ENCODE measurements around the gene PPP1R15A.
A peak's percentile ranks its signal among the peaks of the same experiment; 100 is the strongest.
"Not testable (repeated sequence)": the region's sequence is repeated elsewhere in the genome, so short reads cannot be mapped to it uniquely, and the experiment has no call there.

Gene PPP1R15A

DNA sequence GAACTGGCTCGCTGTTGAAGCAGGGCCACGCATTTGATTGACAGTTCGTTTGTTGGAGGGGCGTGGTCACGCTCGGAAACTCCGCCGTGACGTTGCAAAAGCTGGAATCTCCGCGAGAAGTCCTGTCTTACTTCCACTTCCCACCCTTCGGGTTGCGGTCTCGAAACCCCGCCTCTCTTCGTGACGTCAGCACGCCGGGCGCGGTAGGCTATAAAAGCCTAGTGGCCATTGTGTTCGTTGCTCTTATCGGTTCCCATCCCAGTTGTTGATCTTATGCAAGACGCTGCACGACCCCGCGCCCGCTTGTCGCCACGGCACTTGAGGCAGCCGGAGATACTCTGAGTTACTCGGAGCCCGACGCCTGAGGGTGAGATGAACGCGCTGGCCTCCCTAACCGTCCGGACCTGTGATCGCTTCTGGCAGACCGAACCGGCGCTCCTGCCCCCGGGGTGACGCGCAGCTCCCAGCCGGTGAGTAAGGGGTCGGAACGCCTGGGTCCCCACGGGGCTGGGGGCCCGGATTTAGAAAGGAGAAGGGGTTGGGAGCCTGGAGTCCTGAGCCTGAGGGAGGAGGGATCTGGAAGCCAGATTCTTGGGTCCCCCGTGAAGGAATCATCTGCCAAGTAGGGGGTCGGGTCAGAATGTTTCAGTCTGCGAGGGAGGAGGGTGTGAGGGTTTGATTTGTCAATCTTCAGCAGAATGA is at the start of gene PPP1R15A:
PPP1R15A (plus strand) TSS at position 240 of the 702 bp plus-strand sequence. CDS start 813 bp downstream, outside the sequence.
- peak; percentile 97 to 99 for DNase-seq (ENCODE audit: low read depth in 2 of 2)

DNA sequence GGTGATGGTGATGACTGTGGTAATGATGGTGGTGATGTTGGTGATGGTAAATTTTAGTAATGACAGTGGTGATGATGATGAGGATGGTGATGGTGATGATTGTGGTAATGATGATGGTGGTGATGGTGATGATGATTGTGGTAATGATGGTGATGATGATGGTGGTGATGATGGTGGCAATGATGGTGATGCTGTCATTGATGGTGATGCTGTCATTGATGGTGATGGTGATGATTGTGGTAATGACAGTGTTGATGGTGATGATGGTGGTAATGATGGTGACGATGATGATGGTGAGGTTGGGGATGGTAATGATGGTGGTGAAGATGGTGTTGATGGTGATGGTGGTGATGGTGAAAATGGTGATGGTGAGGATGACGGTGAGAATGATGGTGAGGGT is 49.7 kb upstream of the PPP1R15A start:
- DNase-seq (ENCODE audit: low read depth in 2 of 2): no peak

DNA sequence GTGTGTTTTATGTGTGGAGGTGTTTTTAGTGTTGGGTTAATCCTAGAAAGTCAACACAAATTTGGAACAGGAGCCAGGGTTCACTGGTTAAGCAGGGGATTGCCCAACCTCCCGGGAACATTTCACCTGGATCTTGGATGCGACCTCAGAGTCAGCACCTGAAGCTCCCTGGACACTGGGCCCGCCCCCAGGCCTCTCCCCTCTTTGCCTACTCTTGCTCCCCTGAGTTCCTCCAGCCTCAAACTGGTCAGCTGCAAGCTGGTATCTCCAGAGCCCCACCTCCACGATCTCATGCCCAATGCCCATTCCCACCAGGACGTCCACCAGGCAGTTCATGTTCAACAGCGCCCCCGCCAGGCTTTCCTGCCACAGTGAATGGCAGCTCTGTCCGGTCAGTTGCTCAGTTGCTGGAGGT is 45.6 kb upstream of the PPP1R15A start:
- DNase-seq (ENCODE audit: low read depth in 2 of 2): no peak

DNA sequence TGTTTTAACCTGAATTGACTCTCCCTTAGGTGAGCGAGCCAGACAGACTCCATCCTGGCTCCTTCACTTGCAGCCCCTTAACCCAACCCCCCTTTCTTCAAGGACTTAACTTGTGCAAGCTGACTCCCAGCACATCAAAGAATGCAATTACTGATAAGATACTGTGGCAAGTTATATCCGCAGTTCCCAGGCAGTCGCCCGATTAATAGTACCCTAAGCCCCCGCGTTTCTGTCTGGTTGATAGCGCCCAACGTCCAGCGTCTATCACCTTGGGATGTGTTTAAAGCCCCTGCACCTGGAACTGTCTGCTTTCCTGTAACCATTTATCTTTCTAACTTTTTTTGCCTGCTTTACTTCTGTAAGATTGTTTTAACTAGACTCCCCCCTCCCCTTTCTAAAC is 42.1 kb upstream of the PPP1R15A start:
- no peak for DNase-seq (ENCODE audit: low read depth in 2 of 2)

DNA sequence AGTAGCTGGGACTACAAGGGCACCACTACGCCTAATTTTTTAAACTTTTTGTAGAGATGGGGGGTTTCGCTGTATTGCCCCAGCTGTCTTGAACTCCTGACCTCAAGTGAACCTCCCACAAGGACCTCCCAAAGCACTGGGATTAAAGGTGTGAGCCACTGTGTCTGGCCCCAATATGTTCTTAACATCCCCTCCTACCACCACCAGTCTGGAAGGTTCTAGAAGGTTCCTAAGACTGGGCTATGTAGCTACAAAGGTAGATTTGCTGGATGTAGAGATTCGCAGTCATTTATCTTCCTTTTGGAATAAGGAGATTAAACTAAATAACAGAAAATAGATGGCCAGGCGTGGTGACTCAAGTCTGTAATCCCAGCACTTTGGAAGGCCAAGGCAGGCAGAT is 41.3 kb upstream of the PPP1R15A start:
- no peak for DNase-seq (ENCODE audit: low read depth in 2 of 2)

DNA sequence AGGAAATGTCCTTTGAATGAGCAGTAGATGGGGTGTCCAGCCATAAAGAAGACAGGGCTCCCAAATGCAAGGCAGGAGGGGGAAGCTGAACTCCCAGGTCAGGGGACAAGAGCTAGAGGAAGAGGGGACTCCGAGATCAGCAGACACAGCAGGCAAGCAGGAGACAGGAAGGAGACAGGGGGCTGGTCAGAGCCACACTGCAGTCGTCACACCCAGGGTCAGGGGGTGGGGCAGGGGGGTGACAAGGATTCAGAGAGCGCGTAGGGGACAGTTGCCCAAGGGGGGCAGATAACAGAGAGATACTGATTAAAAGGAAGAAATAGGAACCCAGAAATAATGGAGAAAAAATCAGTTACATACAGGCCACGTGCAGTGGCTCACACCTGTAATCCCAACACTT is 39.2 kb upstream of the PPP1R15A start:
- no peak for DNase-seq (ENCODE audit: low read depth in 2 of 2)

DNA sequence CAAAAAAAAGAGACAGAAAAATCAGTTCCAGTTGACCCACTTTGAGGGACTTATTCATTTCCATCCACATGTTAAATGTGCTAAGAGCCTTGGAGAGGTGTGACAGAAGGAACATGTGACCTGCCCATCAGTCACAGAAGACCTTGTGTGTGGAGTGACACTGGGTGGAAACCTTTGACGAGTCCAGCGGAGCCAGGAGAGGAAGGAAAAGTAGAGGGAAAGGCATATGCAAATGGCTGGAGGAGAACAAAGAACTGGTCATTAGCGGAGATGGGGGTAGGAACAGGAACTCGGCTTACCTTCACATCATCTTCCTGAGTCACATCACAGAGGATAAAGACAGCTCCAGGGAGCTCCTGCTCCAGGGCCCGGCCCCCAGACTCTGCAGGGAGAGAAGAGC is 38.2 kb upstream of the PPP1R15A start:
- DNase-seq (ENCODE audit: low read depth in 2 of 2): no peak

DNA sequence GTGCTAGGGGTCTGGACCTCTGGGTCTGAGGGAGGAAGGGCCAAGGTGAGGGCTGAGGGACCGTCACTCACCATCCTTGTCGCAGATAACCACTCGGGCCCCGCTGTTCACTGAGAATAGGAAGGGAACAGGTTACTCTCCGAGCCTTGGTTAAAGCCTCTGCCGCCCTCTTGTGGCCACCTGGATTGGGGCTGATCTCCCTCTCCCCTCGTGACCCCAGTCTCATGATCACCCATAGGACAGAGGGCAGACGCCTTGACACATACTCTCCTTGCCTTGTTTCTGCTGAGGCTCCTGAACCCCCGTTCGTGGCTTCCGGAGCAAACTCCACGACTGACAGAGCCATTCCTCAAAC is 36.5 kb upstream of the PPP1R15A start:
- DNase-seq (ENCODE audit: low read depth in 2 of 2): peak; percentile 87 to 95

DNA sequence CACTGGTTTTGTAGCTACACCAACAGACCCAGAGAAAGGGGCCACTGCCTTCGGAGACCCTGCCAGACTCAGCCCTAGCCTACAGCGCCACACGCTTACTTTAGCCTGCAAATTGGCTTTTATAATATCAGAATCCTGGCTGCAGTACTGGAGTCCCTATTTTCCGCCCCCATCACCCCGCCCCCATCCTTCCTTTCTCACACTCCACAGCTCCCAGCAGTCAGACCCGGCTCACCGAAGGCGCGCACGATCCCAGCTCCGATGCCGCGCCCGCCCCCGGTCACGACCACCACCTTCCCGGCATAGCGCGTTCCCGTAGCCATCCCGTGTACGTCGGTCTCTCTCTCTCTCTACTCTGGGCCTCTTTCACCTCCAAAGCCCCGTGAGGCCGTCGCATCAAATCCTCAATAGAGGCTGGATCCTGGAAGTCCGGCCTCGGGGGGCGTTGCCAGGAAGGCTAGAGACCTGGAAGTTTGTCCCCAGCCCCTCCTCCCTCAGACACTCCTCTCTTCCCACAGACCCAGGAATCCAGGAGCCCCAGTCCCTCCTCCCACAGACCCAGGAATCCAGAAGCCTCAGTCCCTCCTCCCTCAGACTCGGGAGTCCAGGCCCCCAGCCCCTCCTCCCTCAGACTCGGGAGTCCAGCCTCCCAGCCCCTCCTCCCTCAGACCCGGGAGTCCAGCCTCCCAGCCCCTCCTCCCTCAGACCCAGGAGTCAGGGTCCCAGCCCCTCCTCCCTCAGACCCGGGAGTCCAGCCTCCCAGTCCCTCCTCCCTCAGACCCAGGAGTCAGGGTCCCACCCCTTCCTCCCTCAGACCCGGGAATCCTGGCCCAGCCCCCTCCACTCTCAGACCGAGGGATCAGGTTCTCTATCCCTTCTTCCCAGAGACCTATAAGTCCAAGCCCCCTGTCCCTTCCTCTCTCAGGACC is 35.9 kb upstream of the PPP1R15A start, which contains the start of gene HSD17B14:
HSD17B14 (minus strand) TSS at position 403 of the 929 bp plus-strand sequence; CDS start at position 323, 80 bp downstream.
- no peak for DNase-seq (ENCODE audit: low read depth in 2 of 2)

DNA sequence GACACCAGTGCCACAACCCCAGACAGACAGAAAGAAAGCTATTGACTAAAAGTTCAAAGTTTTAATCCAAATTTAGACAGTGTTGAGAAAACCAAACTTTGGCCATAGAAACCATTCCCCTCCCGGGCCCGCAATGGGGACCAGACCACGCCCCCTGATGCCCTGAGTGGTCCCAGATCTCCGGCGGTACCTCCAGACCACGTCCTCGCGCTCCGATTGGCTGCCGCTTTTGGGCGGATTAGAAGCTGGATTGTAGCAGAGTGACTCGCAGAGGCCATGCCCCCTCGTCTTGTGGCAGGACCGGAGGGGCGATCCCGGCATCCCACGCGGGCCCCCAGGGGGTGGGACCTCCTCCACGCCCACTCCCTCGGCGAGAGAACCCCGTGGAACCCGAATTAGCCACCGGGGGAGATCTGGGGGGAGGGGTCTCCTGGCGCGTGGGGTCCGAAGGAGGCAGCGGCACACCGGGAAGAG is 35.1 kb upstream of the PPP1R15A start:
- peak; percentile 44 to 69 for DNase-seq (ENCODE audit: low read depth in 2 of 2)

DNA sequence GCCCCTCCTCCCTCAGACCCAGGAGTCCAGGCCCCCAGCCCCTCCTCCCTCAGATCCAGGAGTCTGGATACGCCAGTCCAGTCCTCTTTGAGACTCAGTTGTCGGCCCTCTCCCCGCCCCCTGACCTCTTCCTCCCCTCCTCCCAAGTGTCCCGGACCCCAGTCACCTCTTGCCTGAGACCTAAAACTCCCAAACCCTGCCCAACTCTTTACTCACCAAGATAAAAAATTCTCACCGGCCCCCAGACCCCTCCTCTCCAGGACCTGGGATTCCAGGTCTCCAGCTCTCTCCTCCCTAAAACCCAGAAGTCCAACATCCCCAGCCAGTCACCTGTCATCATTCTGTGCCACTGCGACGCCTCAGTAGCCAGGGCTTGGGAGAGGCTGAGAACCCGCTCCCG is 34.5 kb upstream of the PPP1R15A start:
- DNase-seq (ENCODE audit: low read depth in 2 of 2): no peak

DNA sequence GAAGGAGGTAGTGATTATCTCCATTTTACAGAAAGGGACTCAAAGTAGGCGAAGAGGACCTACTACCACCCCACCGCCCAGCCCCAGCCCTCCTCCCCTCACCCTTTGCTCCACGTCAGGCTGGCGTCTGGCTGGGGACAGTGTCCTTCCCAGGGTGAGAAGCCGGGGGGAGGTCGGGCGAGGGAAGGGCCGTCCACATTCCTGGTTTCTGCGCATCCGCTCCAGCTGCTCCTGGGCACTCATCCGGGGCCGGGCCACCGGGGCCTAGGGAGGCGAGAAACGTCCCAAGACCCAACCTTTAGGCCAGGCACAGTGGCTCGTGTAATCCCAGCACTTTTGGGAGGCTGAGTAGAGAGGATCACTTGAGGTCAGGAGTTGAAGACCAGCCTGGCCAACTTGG is 31.2 kb upstream of the PPP1R15A start:
- no peak for DNase-seq (ENCODE audit: low read depth in 2 of 2)

DNA sequence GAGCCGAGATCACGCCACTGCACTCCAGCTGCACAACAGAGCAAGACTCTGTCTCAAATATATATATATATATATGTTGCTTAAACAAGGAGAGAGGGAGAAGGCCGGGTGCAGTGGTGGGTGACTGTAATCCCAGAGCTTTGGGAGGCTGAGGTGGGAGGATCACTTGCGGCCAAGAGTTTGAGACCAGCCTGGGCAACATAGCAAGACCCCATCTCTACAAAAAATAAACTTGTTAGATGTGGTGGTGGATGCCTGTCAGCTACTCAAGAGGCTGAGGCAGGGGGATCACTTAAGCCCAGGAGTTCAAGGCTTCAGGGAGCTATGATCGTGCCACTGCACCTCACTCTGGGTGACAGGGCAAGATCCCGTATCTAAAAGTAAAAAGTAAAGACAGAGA is 30.6 kb upstream of the PPP1R15A start:
- no peak for DNase-seq (ENCODE audit: low read depth in 2 of 2)

DNA sequence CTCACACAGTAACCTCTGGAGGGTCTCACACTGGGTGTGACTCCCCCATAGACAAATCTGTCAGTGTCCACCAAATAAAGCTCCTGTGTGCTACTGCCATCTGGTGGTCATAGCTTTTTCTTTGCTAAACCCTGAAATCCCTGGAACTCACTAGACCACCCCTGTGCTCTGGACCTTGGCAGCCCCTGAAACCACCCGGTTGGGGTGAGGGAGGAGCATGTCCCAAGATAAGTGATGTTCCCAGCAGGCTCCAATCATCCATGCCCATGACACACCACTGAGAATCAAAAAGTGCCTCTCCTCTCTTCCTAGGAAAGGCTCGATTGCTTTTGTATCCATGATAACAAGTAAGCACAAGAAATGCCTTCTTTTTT is 29.4 kb upstream of the PPP1R15A start:
- DNase-seq (ENCODE audit: low read depth in 2 of 2): peak in 1 of 2 donors; percentile 48

DNA sequence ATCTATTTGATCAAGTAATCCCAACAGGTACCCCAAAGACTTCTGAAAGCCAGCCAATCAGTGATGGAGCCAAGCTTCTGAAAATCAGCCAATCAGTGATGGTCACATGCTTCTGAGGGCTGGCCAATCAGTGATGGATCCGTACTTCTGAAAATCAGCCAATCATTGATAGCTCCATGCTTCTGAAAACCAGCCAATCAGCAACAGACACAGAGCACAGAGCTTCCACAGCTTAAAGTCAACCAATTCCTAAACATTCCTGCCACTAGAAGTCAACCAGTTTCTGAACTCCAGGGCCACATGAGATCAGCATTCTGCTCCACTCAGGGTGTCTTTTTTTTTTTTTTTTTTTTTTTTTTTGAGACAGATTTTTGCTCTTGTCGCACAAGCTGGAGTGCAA is 27.7 kb upstream of the PPP1R15A start:
- no peak for DNase-seq (ENCODE audit: low read depth in 2 of 2)

DNA sequence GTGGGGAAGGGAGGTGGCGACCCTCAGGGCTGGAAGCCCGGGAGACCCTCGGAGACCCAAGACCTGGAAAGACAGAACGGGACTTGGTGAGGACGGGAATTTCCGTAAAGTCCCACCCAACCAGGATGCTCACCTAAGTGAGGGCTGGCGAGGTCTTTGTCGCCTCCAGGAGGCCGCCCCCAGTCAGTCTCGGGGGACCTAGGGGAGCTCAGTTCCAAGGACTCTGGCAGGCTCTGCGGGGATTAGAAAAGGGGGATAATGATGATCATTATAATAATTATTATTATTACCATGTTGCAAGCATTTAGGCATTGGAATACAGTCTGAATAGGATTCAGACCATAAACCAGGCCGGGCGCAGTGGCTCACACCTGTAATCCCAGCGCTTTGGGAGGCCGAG is 26.8 kb upstream of the PPP1R15A start:
- DNase-seq (ENCODE audit: low read depth in 2 of 2): no peak

DNA sequence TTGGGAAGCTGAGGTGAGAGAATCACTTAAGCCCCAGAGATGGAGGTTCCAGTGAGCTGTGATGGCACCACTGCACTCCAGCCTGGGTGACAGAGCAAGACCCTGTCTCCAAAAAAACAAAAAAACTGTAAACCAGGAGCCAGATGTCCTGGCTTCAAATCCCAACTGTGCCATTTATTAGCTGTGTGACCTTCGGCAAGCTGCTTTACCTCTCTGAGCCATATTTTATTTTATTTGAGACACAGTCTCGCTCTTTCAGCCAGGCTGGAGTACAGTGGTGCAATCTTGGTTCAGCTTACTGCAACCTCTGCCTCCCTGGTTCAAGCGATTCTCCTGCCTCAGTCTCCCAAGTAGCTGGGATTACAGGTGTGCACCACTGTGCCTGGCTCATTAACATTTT is 25.6 kb upstream of the PPP1R15A start:
- not testable (repeated sequence) for DNase-seq (ENCODE audit: low read depth in 2 of 2)

DNA sequence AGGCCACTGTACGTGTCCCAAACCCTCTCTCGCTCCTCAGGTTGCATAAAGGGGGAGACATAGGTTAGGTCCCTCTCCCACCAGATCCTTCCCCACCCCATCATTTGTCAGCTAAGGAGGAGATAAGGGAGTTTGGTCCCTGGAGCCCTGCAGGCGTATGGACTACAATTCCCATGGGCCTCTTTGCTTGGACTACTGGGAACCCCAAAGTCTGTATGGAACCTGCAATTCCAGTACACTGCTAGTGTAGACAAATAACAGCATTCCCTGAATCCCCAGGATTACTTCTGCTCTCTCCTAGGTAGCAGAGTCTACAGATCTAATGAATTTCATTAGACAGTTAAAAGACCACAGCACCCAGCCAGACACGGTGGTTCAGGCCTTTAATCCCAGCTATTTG is 19.9 kb upstream of the PPP1R15A start:
- DNase-seq (ENCODE audit: low read depth in 2 of 2): no peak

DNA sequence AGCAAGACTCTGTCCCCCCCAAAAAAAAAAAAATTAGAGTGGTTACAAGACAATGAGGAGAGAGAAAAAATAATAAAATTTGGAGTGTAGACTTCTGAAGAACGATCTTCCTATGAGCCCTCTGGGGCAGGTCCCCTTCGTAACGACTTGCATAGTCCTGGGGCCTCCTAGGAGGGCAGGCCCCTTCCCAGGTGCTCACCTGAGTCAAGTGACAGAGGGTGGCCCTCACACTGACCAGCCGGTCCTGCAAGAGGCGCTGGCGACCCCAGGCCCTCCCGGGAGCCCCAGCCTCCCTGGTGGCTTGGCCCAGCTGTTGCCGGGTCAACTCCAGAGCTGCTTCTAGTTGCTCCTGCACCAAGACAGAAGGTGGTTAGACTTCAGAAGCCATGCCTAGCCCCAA is 18.7 kb upstream of the PPP1R15A start:
- DNase-seq (ENCODE audit: low read depth in 2 of 2): no peak

DNA sequence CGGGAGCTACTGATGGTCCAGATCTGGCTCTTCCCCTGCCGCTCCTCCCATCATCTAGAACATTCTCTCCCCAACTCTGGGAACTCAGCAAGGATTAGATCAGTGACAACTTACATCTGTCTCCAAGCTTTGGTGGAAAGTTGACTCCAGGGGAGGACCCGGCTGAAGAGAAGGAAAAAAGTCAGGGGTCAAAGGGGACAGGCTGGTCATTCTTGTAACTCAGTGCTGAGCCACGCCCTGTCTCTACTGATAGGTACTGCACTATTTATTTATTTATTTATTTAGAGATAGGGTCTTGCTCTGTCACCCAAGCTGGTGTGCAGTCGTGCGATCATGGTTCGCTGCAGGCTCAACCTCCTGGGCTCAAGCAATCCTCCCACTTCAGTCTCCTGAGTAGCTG is 18.1 kb upstream of the PPP1R15A start:
- no peak for DNase-seq (ENCODE audit: low read depth in 2 of 2)

DNA sequence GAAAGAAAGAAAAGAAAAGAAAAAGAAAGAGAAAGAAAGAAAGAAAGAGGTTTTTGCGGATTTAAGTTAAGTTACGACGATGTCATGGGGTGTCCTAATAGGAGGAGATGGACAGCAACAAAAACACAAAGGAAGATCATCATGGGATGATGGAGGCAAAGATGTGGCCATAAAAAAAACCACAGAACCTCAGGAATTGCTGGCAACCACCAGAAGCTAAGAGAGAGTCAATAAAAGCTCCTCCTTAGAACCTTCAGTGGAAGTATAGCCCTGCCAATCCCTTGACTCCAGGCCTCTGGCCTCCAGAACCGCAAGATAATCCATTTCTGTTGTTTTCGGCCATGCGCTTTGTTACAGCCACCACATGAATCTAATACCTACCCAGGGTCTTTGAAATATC is 15.3 kb upstream of the PPP1R15A start:
- DNase-seq (ENCODE audit: low read depth in 2 of 2): no peak

DNA sequence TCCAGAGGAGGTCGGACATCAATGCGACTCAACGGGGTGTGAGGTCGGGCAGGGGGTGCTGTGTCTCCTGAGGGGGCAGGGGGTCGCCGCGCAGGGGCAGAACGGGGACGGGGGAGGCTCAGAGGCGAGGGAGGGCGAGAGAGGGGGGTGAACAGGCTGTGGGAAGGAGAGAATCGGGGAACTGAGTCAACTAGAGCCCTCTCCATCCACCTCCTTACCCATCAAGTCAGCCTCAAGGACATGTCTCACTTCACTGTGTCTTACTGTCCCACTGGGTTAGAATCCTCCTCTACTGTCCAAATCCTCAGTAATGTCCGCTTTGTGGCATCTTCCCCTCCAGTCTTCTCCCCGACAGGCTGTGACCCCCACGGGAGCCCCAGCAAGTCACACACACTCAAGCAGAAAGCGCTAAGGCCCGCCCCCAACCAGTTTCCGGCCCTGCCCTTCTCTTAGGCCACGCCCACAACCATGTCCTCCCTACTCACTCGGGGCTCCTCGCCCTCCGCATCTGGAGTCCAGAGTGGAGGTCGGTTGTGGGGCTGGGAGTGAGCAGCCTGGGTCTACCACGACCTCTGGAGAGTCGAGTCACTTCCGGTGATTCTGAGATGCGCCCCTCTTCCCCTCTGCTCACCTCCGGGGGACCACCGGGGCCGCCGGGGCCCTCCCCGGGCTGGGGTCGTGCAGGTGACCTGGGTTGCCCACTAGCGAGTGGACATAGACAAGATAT is 13.1 kb upstream of the PPP1R15A start:
- peak; percentile 67 to 81 for DNase-seq (ENCODE audit: low read depth in 2 of 2)
